SK-N-SH (cell line): ENCODE data around the gene C1QC. TPM values are rescaled to one million over a fixed set of nuclear protein-coding genes. Genes with fewer than 3 reads are reported as not detected.

Experiments used
- CTCF ChIA-PET: fragments of 300-600, 350-600 bp; formaldehyde crosslinking; extraction: SDS; loops from one replicate; lab custom pipeline; 2021; lab: Yijun Ruan, JAX
- POLR2A ChIA-PET: fragments of 350-600 bp; sonication (Branson Sonifier 250); formaldehyde crosslinking; extraction: SDS; loops from one replicate; lab custom pipeline; 2020; ENCODE audit warnings: antibody characterized with exemption, inconsistent platforms; lab: Yijun Ruan, JAX
- DNase-seq: peaks from one replicate; pipeline ENCODE4 v3.0.0; 2012
- H2AFZ ChIP-seq: fragments of 200-600 bp; sonication (generic); 2 replicates; pipeline ENCODE4 v1.8.1; 2016; ENCODE audit warnings: antibody characterized with exemption, mild to moderate bottlenecking, low read depth
- H3F3A ChIP-seq: fragments of 200-600 bp; sonication (generic); replicated peaks from 2 replicates; pipeline ENCODE3; 2016; ENCODE audit warnings: antibody characterized with exemption, mild to moderate bottlenecking; ENCODE audit not compliant: insufficient read depth
- H3K27ac ChIP-seq, 2 experiments: fragments of 200-500 bp in 1 of 2; fragments of 200-600 bp in 1 of 2; sonication (Bioruptor generic) in 1 of 2; sonication (generic), shearing (Covaris generic) in 1 of 2; 2 replicates each; pipeline versions ENCODE4 v1.5.1 to v1.6.1; 2014 to 2016; ENCODE audit warnings: low read depth in 2 of 2, inconsistent platforms in 1 of 2, low read length in 1 of 2, mild to moderate bottlenecking in 1 of 2, mixed read lengths in 1 of 2
- H3K27me3 ChIP-seq: fragments of 200-600 bp; sonication (generic), shearing (Covaris generic); 2 replicates; pipeline ENCODE4 v1.6.1; 2016; ENCODE audit warnings: mixed run types; ENCODE audit not compliant: insufficient read depth
- H3K36me3 ChIP-seq, 2 experiments: fragments of 200-500 bp in 1 of 2; fragments of 200-600 bp in 1 of 2; sonication (Bioruptor generic) in 1 of 2; sonication (generic) in 1 of 2; replicated peaks in 1 of 2; 2 replicates each; pipeline versions ENCODE3 to v1.5.1; 2014 to 2016; ENCODE audit warnings: low read length in 1 of 2, mild to moderate bottlenecking in 1 of 2; ENCODE audit not compliant: insufficient read depth in 2 of 2, control insufficient read depth in 1 of 2
- H3K4me1 ChIP-seq, 2 experiments: fragments of 200-500 bp in 1 of 2; fragments of 200-600 bp in 1 of 2; sonication (Bioruptor generic) in 1 of 2; sonication (generic), shearing (Covaris generic) in 1 of 2; 2 replicates each; pipeline versions ENCODE4 v1.5.1 to v1.6.1; 2014 to 2016; ENCODE audit warnings: low read depth in 1 of 2, low read length in 1 of 2, mixed run types in 1 of 2; ENCODE audit not compliant: insufficient read depth in 2 of 2, control insufficient read depth in 1 of 2
- H3K4me2 ChIP-seq: fragments of 200-600 bp; sonication (generic), shearing (Covaris generic); 2 replicates; pipeline ENCODE4 v1.6.1; 2017; ENCODE audit warnings: mixed run types
- H3K4me3 ChIP-seq, 2 experiments: fragments of 200-500 bp in 1 of 2; fragments of 200-600 bp in 1 of 2; sonication (Bioruptor generic) in 1 of 2; sonication (generic), shearing (Covaris generic) in 1 of 2; 2 replicates each; pipeline versions ENCODE4 v1.5.1 to v1.8.1; 2014 to 2016; ENCODE audit warnings: low read depth in 2 of 2, inconsistent platforms in 1 of 2, low read length in 1 of 2, mild to moderate bottlenecking in 1 of 2, mixed read lengths in 1 of 2, moderate library complexity in 1 of 2
- H3K79me2 ChIP-seq: fragments of 200-600 bp; sonication (generic); 2 replicates; pipeline ENCODE4 v1.8.1; 2017; ENCODE audit warnings: mild to moderate bottlenecking; ENCODE audit not compliant: insufficient read depth
- H3K9ac ChIP-seq: fragments of 200-600 bp; sonication (generic); 2 replicates; pipeline ENCODE4 v1.6.1; 2017; ENCODE audit warnings: mixed run types
- H3K9me2 ChIP-seq: fragments of 200-600 bp; sonication (generic); 2 replicates; pipeline ENCODE4 v1.6.1; 2017; ENCODE audit warnings: mixed run types
- H3K9me3 ChIP-seq: fragments of 200-600 bp; sonication (generic); 2 replicates; pipeline ENCODE4 v1.6.1; 2017; ENCODE audit warnings: mixed run types, mild to moderate bottlenecking, moderate library complexity
- H4K20me1 ChIP-seq: fragments of 200-600 bp; sonication (generic); 2 replicates; pipeline ENCODE4 v1.6.1; 2017; ENCODE audit warnings: mild to moderate bottlenecking, mixed run types; ENCODE audit not compliant: insufficient read depth
- EP300 ChIP-seq, 2 experiments: IDR thresholded peaks; 2 replicates each; pipeline versions ENCODE4 v1.4.0 to v1.6.1; 2012; ENCODE audit warnings: borderline replicate concordance in 1 of 2, low read depth in 1 of 2, low read length in 1 of 2
- EZH2phosphoT487 ChIP-seq: fragments of 200-600 bp; sonication (generic); IDR thresholded peaks from 2 replicates; pipeline ENCODE4 v1.6.1; 2017; ENCODE audit warnings: low read depth, mixed run types, mild to moderate bottlenecking, antibody characterized with exemption, moderate library complexity, borderline replicate concordance
- FOXJ3 ChIP-seq: sonication (generic); formaldehyde crosslinking; IDR thresholded peaks from 2 replicates; pipeline ENCODE4 v1.5.1; 2020; ENCODE audit warnings: mild to moderate bottlenecking, missing genetic modification reagents
- FOXM1 ChIP-seq: IDR thresholded peaks from 2 replicates; pipeline ENCODE4 v1.4.0; 2012; ENCODE audit warnings: low read depth, mild to moderate bottlenecking
- GATA2 ChIP-seq: sonication (generic); formaldehyde crosslinking; IDR thresholded peaks from 2 replicates; pipeline ENCODE4 v1.5.0; 2020; ENCODE audit warnings: mild to moderate bottlenecking, missing genetic modification reagents
- MEF2A ChIP-seq: IDR thresholded peaks from 2 replicates; pipeline ENCODE4 v1.4.0; 2012; ENCODE audit warnings: low read depth, borderline replicate concordance
- MXI1 ChIP-seq: IDR thresholded peaks from 2 replicates; pipeline ENCODE4 v1.6.1; 2012; ENCODE audit warnings: mild to moderate bottlenecking, low read depth, low read length, improper control_type of control experiment
- NFIC ChIP-seq: IDR thresholded peaks from 2 replicates; pipeline ENCODE4 v1.4.0; 2012; ENCODE audit warnings: borderline replicate concordance
- RFX5 ChIP-seq: IDR thresholded peaks from 2 replicates; pipeline ENCODE4 v1.6.1; 2012; ENCODE audit warnings: mild to moderate bottlenecking, improper control_type of control experiment, low read length
- RXRA ChIP-seq: IDR thresholded peaks from 2 replicates; pipeline ENCODE4 v1.4.0; 2012; ENCODE audit warnings: low read depth, mild to moderate bottlenecking, borderline replicate concordance
- TAF1 ChIP-seq: IDR thresholded peaks from 2 replicates; pipeline ENCODE4 v1.6.1; 2012; ENCODE audit warnings: low read depth, mild to moderate bottlenecking, low read length, moderate library complexity, borderline replicate concordance
- TCF12 ChIP-seq: IDR thresholded peaks from 2 replicates; pipeline ENCODE4 v1.4.0; 2012
- TEAD4 ChIP-seq: IDR thresholded peaks from 2 replicates; pipeline ENCODE4 v1.4.0; 2012; ENCODE audit warnings: mild to moderate bottlenecking, borderline replicate concordance; ENCODE audit not compliant: insufficient read depth
- YY1 ChIP-seq: IDR thresholded peaks from 2 replicates; pipeline ENCODE4 v1.4.0; 2012; ENCODE audit warnings: low read depth, mild to moderate bottlenecking
- WGBS: methylation state at CpG from one replicate; pipeline ENCODE4 v1.1.6; 2017; ENCODE audit warnings: low lambda C conversion rate; 5-methylcytosine and 5-hydroxymethylcytosine counted together
- polyA plus RNA-seq, 3 experiments: library from polyadenylated mRNA; depleted of rRNA; stranded (reverse); fragments of >200 nt; gene quantifications; 2 replicates each; pipeline ENCODE4 v1.2.3, GENCODE V29; 2012
- TF ChIP-seq, protein P1 (sequence below): IDR thresholded peaks from 2 replicates; pipeline ENCODE4; 2012
- TF ChIP-seq, protein P2 (sequence below): IDR thresholded peaks from 2 replicates; pipeline ENCODE4 v1.4.0; 2012; ENCODE audit warnings: low read depth, borderline replicate concordance
- TF ChIP-seq, protein P3 (sequence below): fragments of 200-600 bp; sonication (generic); IDR thresholded peaks from 2 replicates; pipeline ENCODE4 v1.6.1; 2017; ENCODE audit warnings: antibody characterized with exemption, mild to moderate bottlenecking, moderate library complexity
- TF ChIP-seq, protein P4 (sequence below): IDR thresholded peaks from 2 replicates; pipeline ENCODE4 v1.4.0; 2012; ENCODE audit warnings: low read depth

The C1QC gene
- polyA plus RNA-seq, 1 of the 3 experiments (the other 2 are of a cell fraction) = not detected

GRCh38 chr1:22613951-22614350, 29.5 kb upstream of the C1QC start:
- TF ChIP-seq FOXM1 = no peak
- TF ChIP-seq MXI1 = no peak
- TF ChIP-seq YY1 = no peak
- TF ChIP-seq RXRA = no peak
- TF ChIP-seq, protein P1, sequence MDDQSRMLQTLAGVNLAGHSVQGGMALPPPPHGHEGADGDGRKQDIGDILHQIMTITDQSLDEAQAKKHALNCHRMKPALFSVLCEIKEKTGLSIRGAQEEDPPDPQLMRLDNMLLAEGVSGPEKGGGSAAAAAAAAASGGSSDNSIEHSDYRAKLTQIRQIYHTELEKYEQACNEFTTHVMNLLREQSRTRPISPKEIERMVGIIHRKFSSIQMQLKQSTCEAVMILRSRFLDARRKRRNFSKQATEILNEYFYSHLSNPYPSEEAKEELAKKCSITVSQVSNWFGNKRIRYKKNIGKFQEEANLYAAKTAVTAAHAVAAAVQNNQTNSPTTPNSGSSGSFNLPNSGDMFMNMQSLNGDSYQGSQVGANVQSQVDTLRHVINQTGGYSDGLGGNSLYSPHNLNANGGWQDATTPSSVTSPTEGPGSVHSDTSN = no peak
- TF ChIP-seq, protein P2, sequence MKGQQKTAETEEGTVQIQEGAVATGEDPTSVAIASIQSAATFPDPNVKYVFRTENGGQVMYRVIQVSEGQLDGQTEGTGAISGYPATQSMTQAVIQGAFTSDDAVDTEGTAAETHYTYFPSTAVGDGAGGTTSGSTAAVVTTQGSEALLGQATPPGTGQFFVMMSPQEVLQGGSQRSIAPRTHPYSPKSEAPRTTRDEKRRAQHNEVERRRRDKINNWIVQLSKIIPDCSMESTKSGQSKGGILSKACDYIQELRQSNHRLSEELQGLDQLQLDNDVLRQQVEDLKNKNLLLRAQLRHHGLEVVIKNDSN = no peak
- TF ChIP-seq, protein P3, sequence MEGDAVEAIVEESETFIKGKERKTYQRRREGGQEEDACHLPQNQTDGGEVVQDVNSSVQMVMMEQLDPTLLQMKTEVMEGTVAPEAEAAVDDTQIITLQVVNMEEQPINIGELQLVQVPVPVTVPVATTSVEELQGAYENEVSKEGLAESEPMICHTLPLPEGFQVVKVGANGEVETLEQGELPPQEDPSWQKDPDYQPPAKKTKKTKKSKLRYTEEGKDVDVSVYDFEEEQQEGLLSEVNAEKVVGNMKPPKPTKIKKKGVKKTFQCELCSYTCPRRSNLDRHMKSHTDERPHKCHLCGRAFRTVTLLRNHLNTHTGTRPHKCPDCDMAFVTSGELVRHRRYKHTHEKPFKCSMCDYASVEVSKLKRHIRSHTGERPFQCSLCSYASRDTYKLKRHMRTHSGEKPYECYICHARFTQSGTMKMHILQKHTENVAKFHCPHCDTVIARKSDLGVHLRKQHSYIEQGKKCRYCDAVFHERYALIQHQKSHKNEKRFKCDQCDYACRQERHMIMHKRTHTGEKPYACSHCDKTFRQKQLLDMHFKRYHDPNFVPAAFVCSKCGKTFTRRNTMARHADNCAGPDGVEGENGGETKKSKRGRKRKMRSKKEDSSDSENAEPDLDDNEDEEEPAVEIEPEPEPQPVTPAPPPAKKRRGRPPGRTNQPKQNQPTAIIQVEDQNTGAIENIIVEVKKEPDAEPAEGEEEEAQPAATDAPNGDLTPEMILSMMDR = no peak
- no peak for TF ChIP-seq FOXJ3 (CRISPR knock-in tag)
- no peak for TF ChIP-seq RFX5
- TF ChIP-seq EZH2phosphoT487 = no peak
- no peak for TF ChIP-seq TCF12
- Histone ChIP-seq H3K4me2 (no peak overlapping the region), H2AFZ (no peak overlapping the region), H3K27ac (no peak overlapping the region), H3K36me3 (no peaks in the 10 kb centered on the region), H4K20me1 (no peaks in the 10 kb centered on the region), H3K9me2 (no peaks in the 10 kb centered on the region), H3K9ac (no peak overlapping the region), H3K4me1 (peaks cover 0 to 4% of the 10 kb centered on the region in 2 experiments; a peak in 1 of 4 replicates), H3K27me3 (peaks cover 2% of the 10 kb centered on the region), H3K79me2 (no peaks in the 10 kb centered on the region), H3K9me3 (no peaks in the 10 kb centered on the region), H3F3A (no peaks in the 10 kb centered on the region), H3K4me3 (no peak overlapping the region)
- ChIA-PET POLR2A (no interaction called here), CTCF (interaction anchor here (0.7 to 2.5 kb wide), 8 partner anchors 9 to 194 kb away, joined by 3 to 12 read pairs (median 3); no protein-coding TSS in a partner anchor)
- WGBS = 30% methylated on average over 2 of the region's 12 CpGs
- no peak for DNase-seq

- Histone ChIP-seq H3K79me2 (no peaks in the 10 kb centered on the region), H3K9me3 (no peaks in the 10 kb centered on the region), H2AFZ (no peak overlapping the region), H3K4me3 (no peak overlapping the region), H3K9ac (no peak overlapping the region), H3K36me3 (no peaks in the 10 kb centered on the region), H3K4me1 (peaks cover 0 to 13% of the 10 kb centered on the region in 2 experiments; a peak in 1 of 4 replicates), H3K9me2 (no peaks in the 10 kb centered on the region), H3K27ac (no peak overlapping the region), H3K27me3 (peaks cover 19% of the 10 kb centered on the region), H3K4me2 (no peak overlapping the region), H3F3A (no peaks in the 10 kb centered on the region), H4K20me1 (no peaks in the 10 kb centered on the region)
- DNase-seq = no peak
- CTCF ChIA-PET = interaction anchor here (0.9 to 1.2 kb wide), 4 partner anchors 87 to 142 kb away, joined by 3 to 6 read pairs (median 4); no protein-coding TSS in a partner anchor
- POLR2A ChIA-PET = no interaction called here
- 25% methylated on average over 2 of the region's 2 CpGs for WGBS
- TF ChIP-seq NFIC = no peak
- TF ChIP-seq, protein P4, sequence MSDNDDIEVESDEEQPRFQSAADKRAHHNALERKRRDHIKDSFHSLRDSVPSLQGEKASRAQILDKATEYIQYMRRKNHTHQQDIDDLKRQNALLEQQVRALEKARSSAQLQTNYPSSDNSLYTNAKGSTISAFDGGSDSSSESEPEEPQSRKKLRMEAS = no peak
- TF ChIP-seq GATA2 (CRISPR knock-in tag) = no peak
- TF ChIP-seq FOXJ3 (CRISPR knock-in tag) = no peak
- TF ChIP-seq MXI1 = no peak
- TF ChIP-seq TEAD4 = no peak
- TF ChIP-seq, protein P3 = no peak
- TF ChIP-seq RFX5 = no peak
- TF ChIP-seq MEF2A = no peak
- no peak for TF ChIP-seq RXRA
- TF ChIP-seq, protein P1 = no peak
- TF ChIP-seq YY1 = no peak
- no peak for TF ChIP-seq EP300 (IDR thresholded peaks at IDR 0.05; ENCODE audit: borderline replicate concordance in 1 of 2, low read depth in 1 of 2, low read length in 1 of 2)
- no peak for TF ChIP-seq TAF1
These were observed 27.5 kb upstream of the C1QC start for GRCh38 chr1:22615886-22616285.
